ENCODE results near the gene HIP1R.

HIP1R gene

DNA sequence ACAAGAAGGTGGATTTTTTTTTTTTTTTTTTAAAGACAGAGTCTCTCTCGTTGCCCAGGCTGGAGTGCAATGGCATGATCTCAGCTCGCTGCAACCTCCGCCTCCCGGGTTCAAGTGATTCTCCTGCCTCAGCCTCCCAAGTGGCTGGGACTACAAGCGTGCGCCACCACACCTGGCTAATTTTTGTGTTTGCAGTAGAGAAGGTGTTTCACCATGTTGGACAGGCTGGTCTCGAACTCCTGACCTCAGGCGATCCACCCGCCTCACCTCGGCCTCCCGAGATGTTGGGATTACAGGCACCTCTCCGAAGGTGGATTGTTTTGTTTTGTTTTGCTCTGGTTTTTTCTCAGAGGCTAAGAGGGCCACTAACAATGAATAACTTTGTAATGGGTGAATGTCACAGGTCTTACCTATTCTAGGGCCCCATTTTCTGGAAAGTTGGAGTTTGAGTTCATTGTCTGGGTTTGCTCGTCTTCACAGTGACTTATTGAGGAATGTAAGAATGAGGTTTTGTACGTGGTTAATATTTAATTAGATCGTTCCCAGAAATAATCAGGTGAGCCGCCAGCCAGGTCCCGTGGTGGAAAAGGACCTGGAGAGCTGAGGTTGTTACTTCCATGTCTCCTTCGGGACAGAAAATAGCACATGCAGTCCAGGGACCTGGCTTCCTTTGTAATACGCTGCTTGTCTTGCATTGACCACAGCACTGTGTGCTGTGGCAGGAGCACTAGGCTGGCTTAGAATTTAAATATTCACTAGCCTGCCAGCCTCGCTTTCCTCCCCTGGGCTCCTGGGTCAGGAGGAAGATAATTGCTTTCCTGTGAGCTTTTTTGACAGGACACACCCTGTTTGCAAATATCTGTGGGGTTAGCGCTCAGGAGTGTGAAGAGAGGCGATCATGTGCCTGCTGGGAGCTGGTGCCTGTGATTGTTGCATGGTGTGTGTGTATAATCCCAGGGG lies 2.3 kb downstream of the HIP1R start:
- TF ChIP-seq, protein P1, sequence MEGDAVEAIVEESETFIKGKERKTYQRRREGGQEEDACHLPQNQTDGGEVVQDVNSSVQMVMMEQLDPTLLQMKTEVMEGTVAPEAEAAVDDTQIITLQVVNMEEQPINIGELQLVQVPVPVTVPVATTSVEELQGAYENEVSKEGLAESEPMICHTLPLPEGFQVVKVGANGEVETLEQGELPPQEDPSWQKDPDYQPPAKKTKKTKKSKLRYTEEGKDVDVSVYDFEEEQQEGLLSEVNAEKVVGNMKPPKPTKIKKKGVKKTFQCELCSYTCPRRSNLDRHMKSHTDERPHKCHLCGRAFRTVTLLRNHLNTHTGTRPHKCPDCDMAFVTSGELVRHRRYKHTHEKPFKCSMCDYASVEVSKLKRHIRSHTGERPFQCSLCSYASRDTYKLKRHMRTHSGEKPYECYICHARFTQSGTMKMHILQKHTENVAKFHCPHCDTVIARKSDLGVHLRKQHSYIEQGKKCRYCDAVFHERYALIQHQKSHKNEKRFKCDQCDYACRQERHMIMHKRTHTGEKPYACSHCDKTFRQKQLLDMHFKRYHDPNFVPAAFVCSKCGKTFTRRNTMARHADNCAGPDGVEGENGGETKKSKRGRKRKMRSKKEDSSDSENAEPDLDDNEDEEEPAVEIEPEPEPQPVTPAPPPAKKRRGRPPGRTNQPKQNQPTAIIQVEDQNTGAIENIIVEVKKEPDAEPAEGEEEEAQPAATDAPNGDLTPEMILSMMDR (IDR thresholded peaks at IDR 0.05; ENCODE audit: low read depth, low read length, missing control alignments) = no peak
- H3K4me3 ChIP-seq (replicated peaks; ENCODE audit: low read depth, low read length) = 0 out of 2 replicates have a peak overlapping the region, but pooled peaks have one; percentile 58

DNA sequence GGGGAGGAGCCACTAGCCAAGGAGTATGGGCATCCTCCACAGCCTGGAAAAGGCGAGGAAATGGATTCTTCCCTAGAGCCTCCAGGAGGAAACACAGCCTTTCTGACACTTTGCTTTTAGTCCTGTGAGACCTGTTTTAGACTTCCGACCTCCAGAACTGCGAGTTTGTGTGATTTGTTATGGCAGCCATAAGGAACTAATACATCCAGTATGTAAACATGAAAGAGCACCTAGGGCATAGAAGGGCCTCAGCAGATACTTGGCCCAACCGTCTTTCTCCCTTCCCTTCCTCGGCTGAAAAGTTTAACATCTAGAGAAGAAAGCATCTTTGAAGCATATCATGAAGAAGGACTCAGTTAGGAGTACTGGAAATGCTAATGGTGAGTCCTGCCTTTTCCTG lies 3.6 kb downstream of the HIP1R start:
- TF ChIP-seq, protein P1 (IDR thresholded peaks at IDR 0.05; ENCODE audit: low read depth, low read length, missing control alignments) = no peak
- H3K4me3 ChIP-seq (replicated peaks; ENCODE audit: low read depth, low read length) = no peak overlapping the region
- no peak for DNase-seq (ENCODE audit: extremely low read depth, low read depth)

More for the DNA sequence above, 2.3 kb downstream of the HIP1R start:
- no peak for DNase-seq (ENCODE audit: extremely low read depth, low read depth)

GRCh38 chr12:122839907-122840554 lies 4.8 kb downstream of the HIP1R start:
- TF ChIP-seq, protein P1 (IDR thresholded peaks at IDR 0.05; ENCODE audit: low read depth, low read length, missing control alignments) = no peak
- H3K4me3 ChIP-seq (replicated peaks; ENCODE audit: low read depth, low read length) = no peak overlapping the region
- DNase-seq (ENCODE audit: extremely low read depth, low read depth) = no peak

- TF ChIP-seq, protein P1 (IDR thresholded peaks at IDR 0.05; ENCODE audit: low read depth, low read length, missing control alignments) = no peak
- no peak overlapping the region for H3K4me3 ChIP-seq (replicated peaks; ENCODE audit: low read depth, low read length)
- DNase-seq (ENCODE audit: extremely low read depth, low read depth) = no peak
Measured at GRCh38 chr12:122840580-122841513, 5.6 kb downstream of the HIP1R start.

GRCh38 chr12:122841544-122842321 lies 6.5 kb downstream of the HIP1R start:
- no peak overlapping the region for H3K4me3 ChIP-seq (replicated peaks; ENCODE audit: low read depth, low read length)
- DNase-seq (ENCODE audit: extremely low read depth, low read depth) = no peak
- TF ChIP-seq, protein P1 (IDR thresholded peaks at IDR 0.05; ENCODE audit: low read depth, low read length, missing control alignments) = no peak

Measured in HFF-Myc (cell line).